ENCODE data around the gene MYH9. TPM values are rescaled to one million over a fixed set of nuclear protein-coding genes. Genes with fewer than 3 reads are reported as not detected.
A peak's percentile ranks its signal among the peaks of the same experiment; 100 is the strongest.

The MYH9 gene
- total and polyA plus RNA-seq, 4 donors = 170 to 1,890 (median 1,068) TPM

DNA sequence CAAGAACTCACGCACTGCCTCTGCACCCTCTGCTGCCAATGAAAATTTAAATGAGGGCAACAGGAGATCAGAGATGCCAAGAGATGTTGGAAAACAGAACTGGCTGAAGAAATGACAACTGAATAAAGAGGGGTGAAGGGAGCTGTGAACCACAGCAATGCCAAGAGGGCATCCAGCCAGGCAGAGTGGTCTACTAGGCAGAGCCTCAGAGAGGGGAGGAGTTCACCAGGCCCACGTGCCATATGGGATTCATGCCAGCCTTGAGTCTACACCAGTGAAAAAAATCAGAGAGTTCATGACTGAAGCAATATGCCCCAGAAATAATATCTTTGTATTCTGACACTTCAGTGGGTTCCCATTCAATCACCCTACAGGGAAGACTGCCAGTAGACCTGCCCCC is 152.8 kb downstream of the MYH9 start:
- no peaks in the 10 kb centered on the region for H3K4me1 ChIP-seq (ENCODE audit: control insufficient read depth in 1 of 2, insufficient read depth in 2 of 2, low read length in 2 of 2)

DNA sequence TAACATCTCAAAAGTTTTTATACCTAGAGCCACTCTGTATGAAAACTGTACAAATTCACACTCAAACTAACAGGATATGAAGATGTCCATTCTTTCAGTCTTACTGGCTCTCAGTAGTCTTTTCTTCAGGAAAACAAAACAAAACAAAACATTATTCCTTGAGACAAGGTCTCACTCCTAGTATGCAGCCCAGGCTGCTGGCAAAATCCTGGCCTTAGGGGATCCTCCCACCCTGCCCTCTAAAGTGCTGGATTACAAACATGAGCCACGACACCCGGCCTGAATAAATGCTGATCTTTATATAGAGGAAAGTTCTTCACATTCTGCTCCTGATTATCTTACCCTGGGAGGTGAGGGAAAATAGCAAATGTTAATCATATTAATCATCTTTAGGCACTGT is 153.6 kb downstream of the MYH9 start:
- no peak for ATAC-seq (ENCODE audit: low FRiP score)
- H3K4me1 ChIP-seq (ENCODE audit: control insufficient read depth in 1 of 2, insufficient read depth in 2 of 2, low read length in 2 of 2) = no peaks in the 10 kb centered on the region
- no peaks in the 10 kb centered on the region for H3K9me3 ChIP-seq (ENCODE audit: control insufficient read depth, low read length)
- no peaks in the 10 kb centered on the region for H3K36me3 ChIP-seq (ENCODE audit: control insufficient read depth in 1 of 2, insufficient read depth in 2 of 2, low read length in 1 of 2)
- H3K27me3 ChIP-seq (ENCODE audit: control insufficient read depth in 1 of 2, insufficient read depth in 2 of 2, low read length in 1 of 2) = no peaks in the 10 kb centered on the region
- WGBS, 2 donors = 20 to 27% methylated on average over 2 of the region's 2 CpGs
- no peak overlapping the region for H3K4me3 ChIP-seq (ENCODE audit: low read length in 2 of 2)
- H3K27ac ChIP-seq (ENCODE audit: low read depth in 1 of 2, low read length in 2 of 2) = no peak overlapping the region
- DNase-seq = no peak
- intact Hi-C loops (cut with DNase I) = no loop called here

More for the DNA sequence above, 152.8 kb downstream of the MYH9 start:
- H3K27me3 ChIP-seq (ENCODE audit: control insufficient read depth in 1 of 2, insufficient read depth in 2 of 2, low read length in 1 of 2) = no peaks in the 10 kb centered on the region
- H3K27ac ChIP-seq (ENCODE audit: low read depth in 1 of 2, low read length in 2 of 2) = no peak overlapping the region
- H3K36me3 ChIP-seq (ENCODE audit: control insufficient read depth in 1 of 2, insufficient read depth in 2 of 2, low read length in 1 of 2) = no peaks in the 10 kb centered on the region
- 8 to 9% methylated on average over 2 of the region's 2 CpGs for WGBS, 2 donors
- intact Hi-C loops (cut with DNase I) = loop anchor here in 1 of 2 donors (5.0 kb wide), 2 partner anchors 38 to 83 kb away; no protein-coding TSS in a partner anchor
- no peak overlapping the region for H3K4me3 ChIP-seq (ENCODE audit: low read length in 2 of 2)
- no peaks in the 10 kb centered on the region for H3K9me3 ChIP-seq (ENCODE audit: control insufficient read depth, low read length)
- ATAC-seq (ENCODE audit: low FRiP score) (no peak), DNase-seq (no peak)

DNA sequence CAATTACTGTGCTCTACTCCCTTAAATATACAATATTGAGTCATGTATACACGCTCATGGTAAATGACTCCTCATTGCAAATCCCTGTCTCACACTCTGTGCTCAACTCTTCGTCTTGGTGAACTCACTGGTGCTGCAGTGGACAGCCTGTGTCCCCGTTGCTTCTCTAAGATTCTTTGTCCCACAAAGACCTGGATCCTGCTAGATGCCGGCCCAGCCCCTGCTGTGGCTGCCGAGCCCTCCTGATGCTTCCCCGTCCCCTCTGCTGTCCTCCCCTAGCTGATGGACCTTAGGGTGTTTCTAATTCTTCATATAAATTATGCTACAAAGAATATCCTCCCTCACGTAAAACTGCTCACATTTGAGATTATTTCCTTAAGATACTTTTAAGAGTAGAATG is 154.0 kb downstream of the MYH9 start:
- no peak overlapping the region for H3K4me3 ChIP-seq (ENCODE audit: low read length in 2 of 2)
- DNase-seq = no peak
- intact Hi-C loops (cut with DNase I) = no loop called here
- no peaks in the 10 kb centered on the region for H3K4me1 ChIP-seq (ENCODE audit: control insufficient read depth in 1 of 2, insufficient read depth in 2 of 2, low read length in 2 of 2)
- no peaks in the 10 kb centered on the region for H3K27me3 ChIP-seq (ENCODE audit: control insufficient read depth in 1 of 2, insufficient read depth in 2 of 2, low read length in 1 of 2)
- no peaks in the 10 kb centered on the region for H3K9me3 ChIP-seq (ENCODE audit: control insufficient read depth, low read length)
- H3K27ac ChIP-seq (ENCODE audit: low read depth in 1 of 2, low read length in 2 of 2) = no peak overlapping the region
- H3K36me3 ChIP-seq (ENCODE audit: control insufficient read depth in 1 of 2, insufficient read depth in 2 of 2, low read length in 1 of 2) = no peaks in the 10 kb centered on the region
- ATAC-seq (ENCODE audit: low FRiP score) = no peak
- 86 to 89% methylated on average over 7 of the region's 7 CpGs for WGBS, 2 donors

DNA sequence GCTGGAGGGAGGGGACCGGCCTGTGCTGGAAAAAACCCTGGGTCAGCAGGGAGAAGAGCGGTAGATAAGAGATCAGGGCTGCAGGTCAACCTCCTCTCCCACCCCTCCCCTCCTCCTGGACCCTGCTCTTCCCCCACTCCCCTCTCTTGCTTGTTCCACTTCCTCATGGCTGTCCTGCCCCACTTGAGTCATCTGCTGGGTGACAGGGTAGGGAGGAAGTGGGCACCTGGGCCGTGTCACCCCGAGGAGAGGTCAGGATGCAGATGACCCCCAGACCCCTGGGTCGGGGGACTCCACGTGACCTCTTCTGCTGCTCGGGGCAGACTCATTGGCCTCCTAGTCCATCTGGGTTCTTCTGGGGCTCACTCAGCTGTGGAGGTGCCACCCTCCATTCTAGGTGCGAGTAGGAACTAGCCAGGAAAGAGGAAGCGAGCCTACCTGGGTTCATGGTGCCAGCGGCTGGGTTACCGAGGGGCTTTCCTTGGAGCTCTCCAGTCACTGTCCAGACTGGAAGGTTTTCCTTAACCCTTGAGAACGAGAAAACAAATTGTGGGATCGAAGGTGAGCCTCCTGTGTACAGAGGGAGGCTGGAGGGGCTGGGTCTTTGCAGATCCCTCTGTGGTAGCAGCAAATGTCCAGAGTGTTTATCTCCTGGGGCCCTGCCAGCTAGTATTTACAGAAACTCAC is 154.9 kb downstream of the MYH9 start:
- no peaks in the 10 kb centered on the region for H3K36me3 ChIP-seq (ENCODE audit: control insufficient read depth in 1 of 2, insufficient read depth in 2 of 2, low read length in 1 of 2)
- WGBS, 2 donors = 83 to 84% methylated on average over 13 of the region's 13 CpGs
- intact Hi-C loops (cut with DNase I) = no loop called here

More for the DNA sequence above, 154.9 kb downstream of the MYH9 start:
- H3K4me3 ChIP-seq (ENCODE audit: low read length in 2 of 2) = no peak overlapping the region
- no peaks in the 10 kb centered on the region for H3K27me3 ChIP-seq (ENCODE audit: control insufficient read depth in 1 of 2, insufficient read depth in 2 of 2, low read length in 1 of 2)
- no peak overlapping the region for H3K27ac ChIP-seq (ENCODE audit: low read depth in 1 of 2, low read length in 2 of 2)
- H3K4me1 ChIP-seq (ENCODE audit: control insufficient read depth in 1 of 2, insufficient read depth in 2 of 2, low read length in 2 of 2) = no peaks in the 10 kb centered on the region
- peak; percentile 5 for ATAC-seq (ENCODE audit: low FRiP score)
- DNase-seq = no peak
- no peaks in the 10 kb centered on the region for H3K9me3 ChIP-seq (ENCODE audit: control insufficient read depth, low read length)

Small RNAs within 50 kb of the gene (microRNA-seq; reads per million reads assigned to microRNA genes)
- gene MIR6819 = 0 to 0.60 reads per million in 2 donors

Other genes with a start within 250 kb of the MYH9 start
- gene APOL3, start 227.2 kb downstream of the MYH9 start, total RNA-seq = 100 to 1,000 TPM in 1 of 2 donors, 10 to 100 TPM in 1; 67.7 to 113 TPM
- 10 to 100 TPM; 40.2 to 58.8 TPM for gene APOL3, start 227.2 kb downstream of the MYH9 start, polyA plus RNA-seq
- gene APOL4, start 186.2 kb downstream of the MYH9 start, total RNA-seq = 10 to 100 TPM in 1 of 2 donors, 1 to 10 TPM in 1; 7.0 to 10.5 TPM
- 1 to 10 TPM in 1 of 2 donors, under 1 TPM in 1; 0.82 to 1.8 TPM for gene APOL4, start 186.2 kb downstream of the MYH9 start, polyA plus RNA-seq
- gene APOL2, start 148.4 kb downstream of the MYH9 start, total RNA-seq = 10 to 100 TPM; 42.0 to 62.8 TPM
- gene APOL2, start 148.4 kb downstream of the MYH9 start, polyA plus RNA-seq = 10 to 100 TPM; 26.4 to 30.6 TPM
- 10 to 100 TPM; 50.0 to 74.0 TPM for gene APOL1, start 134.8 kb downstream of the MYH9 start, total RNA-seq
- 10 to 100 TPM; 14.1 to 36.5 TPM for gene APOL1, start 134.8 kb downstream of the MYH9 start, polyA plus RNA-seq
- gene TXN2, start 93.7 kb upstream of the MYH9 start, total RNA-seq = 10 to 100 TPM; 29.6 to 42.3 TPM
- 10 to 100 TPM; 54.2 to 72.6 TPM for gene TXN2, start 93.7 kb upstream of the MYH9 start, polyA plus RNA-seq
- 10 to 100 TPM in 1 of 2 donors, 1 to 10 TPM in 1; 4.6 to 11.1 TPM for gene FOXRED2, start 119.1 kb upstream of the MYH9 start, total RNA-seq
- 1 to 10 TPM; 1.6 to 2.5 TPM for gene FOXRED2, start 119.1 kb upstream of the MYH9 start, polyA plus RNA-seq
- gene EIF3D, start 141.2 kb upstream of the MYH9 start, total RNA-seq = 100 to 1,000 TPM; 122 to 146 TPM
- gene EIF3D, start 141.2 kb upstream of the MYH9 start, polyA plus RNA-seq = 100 to 1,000 TPM; 157 to 236 TPM

Measured in aorta (tissue), 5 donors.